ENCODE data around the gene ESR1.
"Not testable (repeated sequence)": the region's sequence is repeated elsewhere in the genome, so short reads cannot be mapped to it uniquely, and the experiment has no call there.

The ESR1 gene

GRCh38 chr6:151961809-151962208, 154.3 kb downstream of the ESR1 start:
- H3K27ac ChIP-seq (ENCODE audit: low read depth, low read length) = no peak overlapping the region

GRCh38 chr6:151962246-151962846, 154.9 kb downstream of the ESR1 start:
- H3K4me3 ChIP-seq (ENCODE audit: low read depth in 1 of 5, low read length in 5 of 5) = no peak overlapping the region
- H3K9me3 ChIP-seq (ENCODE audit: control insufficient read depth in 5 of 5, low read length in 5 of 5) = no peaks in the 10 kb centered on the region
- no peaks in the 10 kb centered on the region for H3K27me3 ChIP-seq (ENCODE audit: control insufficient read depth in 5 of 5, insufficient read depth in 4 of 5, low read length in 5 of 5)
- H3K9ac ChIP-seq (ENCODE audit: low read length in 5 of 5) = no peak overlapping the region
- no peaks in the 10 kb centered on the region for H3K4me1 ChIP-seq (ENCODE audit: control insufficient read depth in 5 of 5, insufficient read depth in 5 of 5, low read length in 5 of 5)
- no peaks in the 10 kb centered on the region for H3K36me3 ChIP-seq (ENCODE audit: control insufficient read depth in 5 of 5, insufficient read depth in 5 of 5, low read length in 5 of 5)
- no peak overlapping the region for H3K27ac ChIP-seq (ENCODE audit: low read depth, low read length)

More at GRCh38 chr6:151961809-151962208, 154.3 kb downstream of the ESR1 start:
- H3K27me3 ChIP-seq (ENCODE audit: control insufficient read depth in 5 of 5, insufficient read depth in 4 of 5, low read length in 5 of 5) = no peaks in the 10 kb centered on the region
- no peaks in the 10 kb centered on the region for H3K36me3 ChIP-seq (ENCODE audit: control insufficient read depth in 5 of 5, insufficient read depth in 5 of 5, low read length in 5 of 5)
- no peaks in the 10 kb centered on the region for H3K9me3 ChIP-seq (ENCODE audit: control insufficient read depth in 5 of 5, low read length in 5 of 5)
- H3K4me3 ChIP-seq (ENCODE audit: low read depth in 1 of 5, low read length in 5 of 5) = no peak overlapping the region
- H3K9ac ChIP-seq (ENCODE audit: low read length in 5 of 5) = no peak overlapping the region
- no peaks in the 10 kb centered on the region for H3K4me1 ChIP-seq (ENCODE audit: control insufficient read depth in 5 of 5, insufficient read depth in 5 of 5, low read length in 5 of 5)

- Histone ChIP-seq H3K4me1 (ENCODE audit: control insufficient read depth in 5 of 5, insufficient read depth in 5 of 5, low read length in 5 of 5) (no peaks in the 10 kb centered on the region), H3K27ac (ENCODE audit: low read depth, low read length) (no peak overlapping the region), H3K27me3 (ENCODE audit: control insufficient read depth in 5 of 5, insufficient read depth in 4 of 5, low read length in 5 of 5) (no peaks in the 10 kb centered on the region), H3K4me3 (ENCODE audit: low read depth in 1 of 5, low read length in 5 of 5) (no peak overlapping the region), H3K9me3 (ENCODE audit: control insufficient read depth in 5 of 5, low read length in 5 of 5) (no peaks in the 10 kb centered on the region), H3K9ac (ENCODE audit: low read length in 5 of 5) (no peak overlapping the region), H3K36me3 (ENCODE audit: control insufficient read depth in 5 of 5, insufficient read depth in 5 of 5, low read length in 5 of 5) (no peaks in the 10 kb centered on the region)
These were observed 155.5 kb downstream of the ESR1 start for GRCh38 chr6:151963001-151963400.

- not testable (repeated sequence) for H3K27ac ChIP-seq (ENCODE audit: low read depth, low read length); H3K4me3 ChIP-seq (ENCODE audit: low read depth in 1 of 5, low read length in 5 of 5); H3K9me3 ChIP-seq (ENCODE audit: control insufficient read depth in 5 of 5, low read length in 5 of 5); H3K36me3 ChIP-seq (ENCODE audit: control insufficient read depth in 5 of 5, insufficient read depth in 5 of 5, low read length in 5 of 5); H3K4me1 ChIP-seq (ENCODE audit: control insufficient read depth in 5 of 5, insufficient read depth in 5 of 5, low read length in 5 of 5); H3K9ac ChIP-seq (ENCODE audit: low read length in 5 of 5); H3K27me3 ChIP-seq (ENCODE audit: control insufficient read depth in 5 of 5, insufficient read depth in 4 of 5, low read length in 5 of 5)
These were observed 156.9 kb downstream of the ESR1 start for GRCh38 chr6:151964412-151964811.

- H3K36me3 ChIP-seq (ENCODE audit: control insufficient read depth in 5 of 5, insufficient read depth in 5 of 5, low read length in 5 of 5) = peaks cover 0 to 5% (median 0%) of the 10 kb centered on the region in 5 donors
- H3K9me3 ChIP-seq (ENCODE audit: control insufficient read depth in 5 of 5, low read length in 5 of 5) = no peaks in the 10 kb centered on the region
- H3K4me1 ChIP-seq (ENCODE audit: control insufficient read depth in 5 of 5, insufficient read depth in 5 of 5, low read length in 5 of 5) = no peaks in the 10 kb centered on the region
- no peaks in the 10 kb centered on the region for H3K27me3 ChIP-seq (ENCODE audit: control insufficient read depth in 5 of 5, insufficient read depth in 4 of 5, low read length in 5 of 5)
- no peak overlapping the region for H3K27ac ChIP-seq (ENCODE audit: low read depth, low read length)
- no peak overlapping the region for H3K9ac ChIP-seq (ENCODE audit: low read length in 5 of 5)
- no peak overlapping the region for H3K4me3 ChIP-seq (ENCODE audit: low read depth in 1 of 5, low read length in 5 of 5)
These were observed 166.7 kb downstream of the ESR1 start for GRCh38 chr6:151974061-151974617.

- Histone ChIP-seq H3K9me3 (ENCODE audit: control insufficient read depth in 5 of 5, low read length in 5 of 5) (no peaks in the 10 kb centered on the region), H3K4me3 (ENCODE audit: low read depth in 1 of 5, low read length in 5 of 5) (no peak overlapping the region), H3K27ac (ENCODE audit: low read depth, low read length) (no peak overlapping the region), H3K4me1 (ENCODE audit: control insufficient read depth in 5 of 5, insufficient read depth in 5 of 5, low read length in 5 of 5) (no peaks in the 10 kb centered on the region), H3K9ac (ENCODE audit: low read length in 5 of 5) (no peak overlapping the region), H3K27me3 (ENCODE audit: control insufficient read depth in 5 of 5, insufficient read depth in 4 of 5, low read length in 5 of 5) (no peaks in the 10 kb centered on the region), H3K36me3 (ENCODE audit: control insufficient read depth in 5 of 5, insufficient read depth in 5 of 5, low read length in 5 of 5) (peaks cover 0 to 2% (median 0%) of the 10 kb centered on the region in 5 donors)
These were observed 168.3 kb downstream of the ESR1 start for GRCh38 chr6:151975795-151976194.

- not testable (repeated sequence) for H3K9ac ChIP-seq (ENCODE audit: low read length in 5 of 5); H3K9me3 ChIP-seq (ENCODE audit: control insufficient read depth in 5 of 5, low read length in 5 of 5); H3K4me1 ChIP-seq (ENCODE audit: control insufficient read depth in 5 of 5, insufficient read depth in 5 of 5, low read length in 5 of 5); H3K27ac ChIP-seq (ENCODE audit: low read depth, low read length); H3K4me3 ChIP-seq (ENCODE audit: low read depth in 1 of 5, low read length in 5 of 5); H3K36me3 ChIP-seq (ENCODE audit: control insufficient read depth in 5 of 5, insufficient read depth in 5 of 5, low read length in 5 of 5); H3K27me3 ChIP-seq (ENCODE audit: control insufficient read depth in 5 of 5, insufficient read depth in 4 of 5, low read length in 5 of 5)
These were observed 180.7 kb downstream of the ESR1 start for GRCh38 chr6:151988199-151988598.

- Histone ChIP-seq H3K4me1 (ENCODE audit: control insufficient read depth in 5 of 5, insufficient read depth in 5 of 5, low read length in 5 of 5) (peaks cover 0 to 7% (median 4%) of the 10 kb centered on the region in 5 donors), H3K27ac (ENCODE audit: low read depth, low read length) (no peak overlapping the region), H3K9me3 (ENCODE audit: control insufficient read depth in 5 of 5, low read length in 5 of 5) (peaks cover 0 to 5% (median 0%) of the 10 kb centered on the region in 5 donors), H3K9ac (ENCODE audit: low read length in 5 of 5) (no peak overlapping the region), H3K27me3 (ENCODE audit: control insufficient read depth in 5 of 5, insufficient read depth in 4 of 5, low read length in 5 of 5) (no peaks in the 10 kb centered on the region), H3K4me3 (ENCODE audit: low read depth in 1 of 5, low read length in 5 of 5) (no peak overlapping the region), H3K36me3 (ENCODE audit: control insufficient read depth in 5 of 5, insufficient read depth in 5 of 5, low read length in 5 of 5) (no peaks in the 10 kb centered on the region)
These were observed 184.6 kb downstream of the ESR1 start for GRCh38 chr6:151992091-151992490.

- no peak overlapping the region for H3K9ac ChIP-seq (ENCODE audit: low read length in 5 of 5)
- peaks cover 0 to 7% (median 4%) of the 10 kb centered on the region in 5 donors for H3K4me1 ChIP-seq (ENCODE audit: control insufficient read depth in 5 of 5, insufficient read depth in 5 of 5, low read length in 5 of 5)
- H3K27ac ChIP-seq (ENCODE audit: low read depth, low read length) = no peak overlapping the region
- no peak overlapping the region for H3K4me3 ChIP-seq (ENCODE audit: low read depth in 1 of 5, low read length in 5 of 5)
- H3K9me3 ChIP-seq (ENCODE audit: control insufficient read depth in 5 of 5, low read length in 5 of 5) = peaks cover 0 to 5% (median 0%) of the 10 kb centered on the region in 5 donors
- H3K27me3 ChIP-seq (ENCODE audit: control insufficient read depth in 5 of 5, insufficient read depth in 4 of 5, low read length in 5 of 5) = no peaks in the 10 kb centered on the region
- H3K36me3 ChIP-seq (ENCODE audit: control insufficient read depth in 5 of 5, insufficient read depth in 5 of 5, low read length in 5 of 5) = no peaks in the 10 kb centered on the region
These were observed 185.9 kb downstream of the ESR1 start for GRCh38 chr6:151993364-151993763.

- no peaks in the 10 kb centered on the region for H3K27me3 ChIP-seq (ENCODE audit: control insufficient read depth in 5 of 5, insufficient read depth in 4 of 5, low read length in 5 of 5)
- H3K27ac ChIP-seq (ENCODE audit: low read depth, low read length) = no peak overlapping the region
- H3K9ac ChIP-seq (ENCODE audit: low read length in 5 of 5) = no peak overlapping the region
- no peaks in the 10 kb centered on the region for H3K9me3 ChIP-seq (ENCODE audit: control insufficient read depth in 5 of 5, low read length in 5 of 5)
- peaks cover 0 to under 1% (median 0%) of the 10 kb centered on the region in 5 donors for H3K4me1 ChIP-seq (ENCODE audit: control insufficient read depth in 5 of 5, insufficient read depth in 5 of 5, low read length in 5 of 5)
- no peaks in the 10 kb centered on the region for H3K36me3 ChIP-seq (ENCODE audit: control insufficient read depth in 5 of 5, insufficient read depth in 5 of 5, low read length in 5 of 5)
- H3K4me3 ChIP-seq (ENCODE audit: low read depth in 1 of 5, low read length in 5 of 5) = no peak overlapping the region
These were observed 191.3 kb downstream of the ESR1 start for GRCh38 chr6:151998784-151999183.

Measured in subcutaneous abdominal adipose tissue (tissue), 5 donors.